SK-N-SH (cell line): ENCODE results near the gene DNAJB7. TPM values are rescaled to one million over a fixed set of nuclear protein-coding genes. Genes with fewer than 3 reads are reported as not detected.

Experiments used
- CTCF ChIA-PET: fragments of 300-600, 350-600 bp; formaldehyde crosslinking; extraction: SDS; loops from one replicate; lab custom pipeline; 2021; lab: Yijun Ruan, JAX
- POLR2A ChIA-PET: fragments of 350-600 bp; sonication (Branson Sonifier 250); formaldehyde crosslinking; extraction: SDS; loops from one replicate; lab custom pipeline; 2020; ENCODE audit warnings: antibody characterized with exemption, inconsistent platforms; lab: Yijun Ruan, JAX
- DNase-seq: peaks from one replicate; pipeline ENCODE4 v3.0.0; 2012
- H2AFZ ChIP-seq: fragments of 200-600 bp; sonication (generic); 2 replicates; pipeline ENCODE4 v1.8.1; 2016; ENCODE audit warnings: antibody characterized with exemption, mild to moderate bottlenecking, low read depth
- H3F3A ChIP-seq: fragments of 200-600 bp; sonication (generic); replicated peaks from 2 replicates; pipeline ENCODE3; 2016; ENCODE audit warnings: antibody characterized with exemption, mild to moderate bottlenecking; ENCODE audit not compliant: insufficient read depth
- H3K27ac ChIP-seq, 2 experiments: fragments of 200-500 bp in 1 of 2; fragments of 200-600 bp in 1 of 2; sonication (Bioruptor generic) in 1 of 2; sonication (generic), shearing (Covaris generic) in 1 of 2; 2 replicates each; pipeline versions ENCODE4 v1.5.1 to v1.6.1; 2014 to 2016; ENCODE audit warnings: low read depth in 2 of 2, inconsistent platforms in 1 of 2, low read length in 1 of 2, mild to moderate bottlenecking in 1 of 2, mixed read lengths in 1 of 2
- H3K27me3 ChIP-seq: fragments of 200-600 bp; sonication (generic), shearing (Covaris generic); 2 replicates; pipeline ENCODE4 v1.6.1; 2016; ENCODE audit warnings: mixed run types; ENCODE audit not compliant: insufficient read depth
- H3K36me3 ChIP-seq, 2 experiments: fragments of 200-500 bp in 1 of 2; fragments of 200-600 bp in 1 of 2; sonication (Bioruptor generic) in 1 of 2; sonication (generic) in 1 of 2; replicated peaks in 1 of 2; 2 replicates each; pipeline versions ENCODE3 to v1.5.1; 2014 to 2016; ENCODE audit warnings: low read length in 1 of 2, mild to moderate bottlenecking in 1 of 2; ENCODE audit not compliant: insufficient read depth in 2 of 2, control insufficient read depth in 1 of 2
- H3K4me1 ChIP-seq, 2 experiments: fragments of 200-500 bp in 1 of 2; fragments of 200-600 bp in 1 of 2; sonication (Bioruptor generic) in 1 of 2; sonication (generic), shearing (Covaris generic) in 1 of 2; 2 replicates each; pipeline versions ENCODE4 v1.5.1 to v1.6.1; 2014 to 2016; ENCODE audit warnings: low read depth in 1 of 2, low read length in 1 of 2, mixed run types in 1 of 2; ENCODE audit not compliant: insufficient read depth in 2 of 2, control insufficient read depth in 1 of 2
- H3K4me2 ChIP-seq: fragments of 200-600 bp; sonication (generic), shearing (Covaris generic); 2 replicates; pipeline ENCODE4 v1.6.1; 2017; ENCODE audit warnings: mixed run types
- H3K4me3 ChIP-seq, 2 experiments: fragments of 200-500 bp in 1 of 2; fragments of 200-600 bp in 1 of 2; sonication (Bioruptor generic) in 1 of 2; sonication (generic), shearing (Covaris generic) in 1 of 2; 2 replicates each; pipeline versions ENCODE4 v1.5.1 to v1.8.1; 2014 to 2016; ENCODE audit warnings: low read depth in 2 of 2, inconsistent platforms in 1 of 2, low read length in 1 of 2, mild to moderate bottlenecking in 1 of 2, mixed read lengths in 1 of 2, moderate library complexity in 1 of 2
- H3K79me2 ChIP-seq: fragments of 200-600 bp; sonication (generic); 2 replicates; pipeline ENCODE4 v1.8.1; 2017; ENCODE audit warnings: mild to moderate bottlenecking; ENCODE audit not compliant: insufficient read depth
- H3K9ac ChIP-seq: fragments of 200-600 bp; sonication (generic); 2 replicates; pipeline ENCODE4 v1.6.1; 2017; ENCODE audit warnings: mixed run types
- H3K9me2 ChIP-seq: fragments of 200-600 bp; sonication (generic); 2 replicates; pipeline ENCODE4 v1.6.1; 2017; ENCODE audit warnings: mixed run types
- H3K9me3 ChIP-seq: fragments of 200-600 bp; sonication (generic); 2 replicates; pipeline ENCODE4 v1.6.1; 2017; ENCODE audit warnings: mixed run types, mild to moderate bottlenecking, moderate library complexity
- H4K20me1 ChIP-seq: fragments of 200-600 bp; sonication (generic); 2 replicates; pipeline ENCODE4 v1.6.1; 2017; ENCODE audit warnings: mild to moderate bottlenecking, mixed run types; ENCODE audit not compliant: insufficient read depth
- EP300 ChIP-seq, 2 experiments: IDR thresholded peaks; 2 replicates each; pipeline versions ENCODE4 v1.4.0 to v1.6.1; 2012; ENCODE audit warnings: borderline replicate concordance in 1 of 2, low read depth in 1 of 2, low read length in 1 of 2
- FOSL2 ChIP-seq: IDR thresholded peaks from 2 replicates; pipeline ENCODE4 v1.4.0; 2012; ENCODE audit warnings: low read depth, mild to moderate bottlenecking, moderate library complexity, borderline replicate concordance
- FOXJ3 ChIP-seq: sonication (generic); formaldehyde crosslinking; IDR thresholded peaks from 2 replicates; pipeline ENCODE4 v1.5.1; 2020; ENCODE audit warnings: mild to moderate bottlenecking, missing genetic modification reagents
- GATA2 ChIP-seq: sonication (generic); formaldehyde crosslinking; IDR thresholded peaks from 2 replicates; pipeline ENCODE4 v1.5.0; 2020; ENCODE audit warnings: mild to moderate bottlenecking, missing genetic modification reagents
- JUND ChIP-seq: IDR thresholded peaks from 2 replicates; pipeline ENCODE4 v1.4.0; 2012
- MEF2A ChIP-seq: IDR thresholded peaks from 2 replicates; pipeline ENCODE4 v1.4.0; 2012; ENCODE audit warnings: low read depth, borderline replicate concordance
- MXI1 ChIP-seq: IDR thresholded peaks from 2 replicates; pipeline ENCODE4 v1.6.1; 2012; ENCODE audit warnings: mild to moderate bottlenecking, low read depth, low read length, improper control_type of control experiment
- NRF1 ChIP-seq: IDR thresholded peaks from 2 replicates; pipeline ENCODE4 v1.6.1; 2012; ENCODE audit warnings: low read depth, mild to moderate bottlenecking, low read length
- RAD21 ChIP-seq: IDR thresholded peaks from 2 replicates; pipeline ENCODE4 v1.6.1; 2012; ENCODE audit warnings: mild to moderate bottlenecking, low read length
- SMC3 ChIP-seq: IDR thresholded peaks from 2 replicates; pipeline ENCODE4 v1.6.1; 2012; ENCODE audit warnings: low read depth, low read length, improper control_type of control experiment
- WGBS: methylation state at CpG from one replicate; pipeline ENCODE4 v1.1.6; 2017; ENCODE audit warnings: low lambda C conversion rate; 5-methylcytosine and 5-hydroxymethylcytosine counted together
- polyA plus RNA-seq, 3 experiments: library from polyadenylated mRNA; depleted of rRNA; stranded (reverse); fragments of >200 nt; gene quantifications; 2 replicates each; pipeline ENCODE4 v1.2.3, GENCODE V29; 2012
- TF ChIP-seq, protein P1 (sequence below): fragments of 150-350 bp; IDR thresholded peaks from 2 replicates; pipeline ENCODE4 v1.6.1; 2016; ENCODE audit warnings: mild to moderate bottlenecking, low read depth, low read length
- TF ChIP-seq, protein P2 (sequence below): fragments of 150-350 bp; IDR thresholded peaks from 2 replicates; pipeline ENCODE4 v1.6.1; 2017; ENCODE audit warnings: antibody characterized with exemption, low read length, low read depth, borderline replicate concordance

Gene DNAJB7
- polyA plus RNA-seq, 1 of the 3 experiments (the other 2 are of a cell fraction), result not detected

DNA sequence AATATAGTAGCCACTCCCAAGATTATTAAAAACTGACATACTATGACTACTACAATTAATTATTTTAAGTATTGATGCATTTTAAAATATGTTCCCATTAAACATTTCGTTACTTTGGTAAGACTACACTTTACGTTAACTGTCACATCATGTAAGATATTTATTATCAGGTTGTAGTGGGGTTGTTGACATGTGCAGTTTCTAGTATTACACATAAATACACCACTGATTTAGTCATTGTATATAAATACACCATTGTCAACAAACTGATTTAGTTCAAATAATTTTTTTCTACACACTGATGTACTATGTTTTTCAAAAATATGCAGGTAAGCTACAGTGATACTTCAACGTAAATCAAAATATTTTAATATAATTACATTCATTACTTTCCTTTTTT is 17.0 kb downstream of the DNAJB7 start:
- TF ChIP-seq JUND, result no peak
- no peak for TF ChIP-seq FOXJ3 (CRISPR knock-in tag)
- no peak for TF ChIP-seq NRF1
- no peak for TF ChIP-seq MXI1
- TF ChIP-seq, protein P1, sequence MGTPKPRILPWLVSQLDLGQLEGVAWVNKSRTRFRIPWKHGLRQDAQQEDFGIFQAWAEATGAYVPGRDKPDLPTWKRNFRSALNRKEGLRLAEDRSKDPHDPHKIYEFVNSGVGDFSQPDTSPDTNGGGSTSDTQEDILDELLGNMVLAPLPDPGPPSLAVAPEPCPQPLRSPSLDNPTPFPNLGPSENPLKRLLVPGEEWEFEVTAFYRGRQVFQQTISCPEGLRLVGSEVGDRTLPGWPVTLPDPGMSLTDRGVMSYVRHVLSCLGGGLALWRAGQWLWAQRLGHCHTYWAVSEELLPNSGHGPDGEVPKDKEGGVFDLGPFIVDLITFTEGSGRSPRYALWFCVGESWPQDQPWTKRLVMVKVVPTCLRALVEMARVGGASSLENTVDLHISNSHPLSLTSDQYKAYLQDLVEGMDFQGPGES, result no peak
- no peak for TF ChIP-seq FOSL2
- TF ChIP-seq, protein P2, sequence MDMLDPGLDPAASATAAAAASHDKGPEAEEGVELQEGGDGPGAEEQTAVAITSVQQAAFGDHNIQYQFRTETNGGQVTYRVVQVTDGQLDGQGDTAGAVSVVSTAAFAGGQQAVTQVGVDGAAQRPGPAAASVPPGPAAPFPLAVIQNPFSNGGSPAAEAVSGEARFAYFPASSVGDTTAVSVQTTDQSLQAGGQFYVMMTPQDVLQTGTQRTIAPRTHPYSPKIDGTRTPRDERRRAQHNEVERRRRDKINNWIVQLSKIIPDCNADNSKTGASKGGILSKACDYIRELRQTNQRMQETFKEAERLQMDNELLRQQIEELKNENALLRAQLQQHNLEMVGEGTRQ, result no peak
- no peak for TF ChIP-seq GATA2
- no peak for TF ChIP-seq SMC3
- ChIA-PET CTCF (no interaction called here), POLR2A (no interaction called here)
- H3K9ac ChIP-seq, result no peak overlapping the region
- H2AFZ ChIP-seq, result no peak overlapping the region
- WGBS, result 96% methylated on average over 3 of the region's 3 CpGs
- H3F3A ChIP-seq, result no peaks in the 10 kb centered on the region
- peaks cover 36 to 43% of the 10 kb centered on the region in 2 experiments for H3K36me3 ChIP-seq
- H3K27me3 ChIP-seq, result no peaks in the 10 kb centered on the region
- DNase-seq, result no peak
- no peak overlapping the region for H3K27ac ChIP-seq
- H3K9me3 ChIP-seq, result no peaks in the 10 kb centered on the region
- H3K9me2 ChIP-seq, result no peaks in the 10 kb centered on the region
- H4K20me1 ChIP-seq, result no peaks in the 10 kb centered on the region
- H3K4me2 ChIP-seq, result no peak overlapping the region
- peaks cover 67% of the 10 kb centered on the region for H3K79me2 ChIP-seq
- no peak overlapping the region for H3K4me3 ChIP-seq
- H3K4me1 ChIP-seq, result no peaks in the 10 kb centered on the region

DNA sequence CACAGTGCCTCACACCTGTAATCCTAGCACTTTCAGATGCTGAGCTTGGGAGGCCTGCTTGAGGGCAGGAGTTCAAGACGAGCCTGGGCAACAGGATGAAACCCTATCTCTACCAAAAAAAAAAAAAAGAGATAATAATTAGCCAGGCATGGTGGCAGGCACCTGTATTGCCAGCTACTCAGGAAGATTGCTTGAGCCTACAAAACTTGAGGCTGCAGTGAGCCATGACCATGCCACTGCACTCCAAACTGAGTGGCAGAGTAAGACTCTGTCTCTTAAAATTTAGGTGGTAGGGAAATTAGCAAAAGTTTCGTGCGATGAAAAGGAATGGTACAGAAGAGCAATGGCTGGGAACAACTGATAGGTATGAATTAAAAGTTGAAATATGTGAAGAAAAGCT is 23.4 kb downstream of the DNAJB7 start:
- Histone ChIP-seq H3K79me2 (peaks cover 43% of the 10 kb centered on the region), H3K9ac (no peak overlapping the region), H3K27ac (no peak overlapping the region), H3K4me3 (no peak overlapping the region), H3K9me3 (no peaks in the 10 kb centered on the region), H2AFZ (no peak overlapping the region), H3K9me2 (no peaks in the 10 kb centered on the region), H3K36me3 (peaks cover 26 to 53% of the 10 kb centered on the region in 2 experiments), H3K27me3 (no peaks in the 10 kb centered on the region), H3K4me2 (no peak overlapping the region), H4K20me1 (no peaks in the 10 kb centered on the region), H3K4me1 (no peaks in the 10 kb centered on the region), H3F3A (no peaks in the 10 kb centered on the region)
- ChIA-PET CTCF (interaction anchor here (1.0 to 1.9 kb wide), 2 partner anchors 11 to 155 kb away, joined by 3 to 5 read pairs; no protein-coding TSS in a partner anchor), POLR2A (no interaction called here)
- TF ChIP-seq MXI1, result no peak
- WGBS, result 96% methylated on average over 3 of the region's 3 CpGs
- no peak for DNase-seq

DNA sequence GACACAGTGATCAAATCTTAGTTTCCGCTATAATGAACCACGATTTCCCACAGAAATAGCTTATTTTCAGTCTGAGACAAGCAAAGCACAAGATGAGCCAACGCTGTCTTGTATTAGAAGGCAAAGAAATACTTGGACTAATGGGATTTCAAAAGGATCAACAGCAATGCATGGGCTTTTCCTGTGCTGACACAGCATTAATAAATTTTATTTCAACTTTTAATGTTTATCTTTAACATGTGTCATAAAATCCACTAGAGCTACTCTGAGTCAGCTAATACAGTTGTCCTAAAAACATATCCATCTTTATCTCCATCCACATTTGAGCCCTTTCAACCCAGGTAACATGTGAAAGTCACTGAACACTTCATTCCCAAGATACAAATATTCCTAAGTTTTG is 27.3 kb downstream of the DNAJB7 start:
- ChIA-PET POLR2A (no interaction called here), CTCF (interaction anchor here (0.8 kb wide), 1 partner anchor 11 kb away, joined by 3 read pairs; no protein-coding TSS in a partner anchor)
- WGBS, result 97% methylated on average over 3 of the region's 3 CpGs
- H3K27ac ChIP-seq, result no peak overlapping the region
- no peaks in the 10 kb centered on the region for H3K9me3 ChIP-seq
- H3K27me3 ChIP-seq, result no peaks in the 10 kb centered on the region
- no peak for TF ChIP-seq RAD21
- no peak for TF ChIP-seq EP300 (IDR thresholded peaks at IDR 0.05; ENCODE audit: borderline replicate concordance in 1 of 2, low read depth in 1 of 2, low read length in 1 of 2)
- TF ChIP-seq MEF2A, result no peak
- no peaks in the 10 kb centered on the region for H3K9me2 ChIP-seq
- H3K4me1 ChIP-seq, result no peaks in the 10 kb centered on the region; a peak in 1 of 4 replicates
- no peak overlapping the region for H3K4me2 ChIP-seq
- no peak overlapping the region for H3K4me3 ChIP-seq
- peaks cover 21% of the 10 kb centered on the region; the same call in 1 of the 2 replicates for H3K79me2 ChIP-seq
- no peak overlapping the region for H2AFZ ChIP-seq
- no peak overlapping the region for H3K9ac ChIP-seq
- H3F3A ChIP-seq, result no peaks in the 10 kb centered on the region
- H4K20me1 ChIP-seq, result no peaks in the 10 kb centered on the region
- DNase-seq, result no peak
- peaks cover 27 to 52% of the 10 kb centered on the region in 2 experiments for H3K36me3 ChIP-seq
